GM12801 (cell line): Measurements from ENCODE around the gene CREG2.

ENCODE experiments used
- CTCF ChIP-seq: IDR thresholded peaks from one replicate; pipeline ENCODE4 v1.5.1; 2011; ENCODE audit warnings: control low read depth; ENCODE audit not compliant: insufficient read length; ENCODE audit errors: extremely low read depth

Gene CREG2

DNA sequence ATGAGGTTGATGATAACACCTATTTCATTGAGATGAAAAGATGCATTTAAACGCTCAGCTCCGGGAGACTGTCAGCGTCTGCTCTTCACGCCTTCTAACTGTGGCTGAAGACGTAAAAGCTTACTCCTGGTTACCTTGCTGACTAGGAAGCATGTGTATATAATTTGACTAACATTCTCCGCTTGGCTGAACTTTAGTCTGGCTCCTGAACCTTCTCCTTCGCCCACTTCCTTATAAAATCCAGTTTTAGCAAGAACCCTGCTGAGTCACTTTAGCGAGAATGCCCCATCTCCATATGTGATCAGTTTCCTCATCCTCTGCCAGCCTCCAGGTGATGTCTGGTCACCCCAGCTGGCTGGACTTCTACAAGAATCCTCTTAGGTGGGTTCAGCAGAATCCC is 12.7 kb upstream of the CREG2 start:
- TF ChIP-seq CTCF = no peak

- TF ChIP-seq CTCF = no peak
Measured at GRCh38 chr2:101399021-101399799, 11.9 kb upstream of the CREG2 start.

- TF ChIP-seq CTCF = no peak
Measured at GRCh38 chr2:101398116-101398821, 11.0 kb upstream of the CREG2 start.

DNA sequence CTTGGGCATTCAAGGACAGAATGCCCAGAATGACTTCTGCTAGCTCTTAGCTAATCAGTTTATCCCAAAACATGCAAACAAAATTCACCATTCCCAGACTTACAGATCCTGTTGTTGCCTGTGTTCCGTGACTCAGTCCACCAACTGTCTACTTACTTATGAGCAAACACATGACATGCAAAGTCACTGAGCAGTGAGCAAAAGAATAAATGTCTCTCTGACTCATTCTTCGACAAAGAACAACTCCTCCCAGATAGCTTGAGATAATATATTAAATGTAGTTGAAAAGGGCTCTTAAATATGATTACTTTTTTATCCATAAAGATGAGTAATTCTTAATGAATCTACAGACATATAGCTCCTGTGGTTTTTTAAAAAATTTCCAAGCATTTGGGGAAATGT is 9.0 kb upstream of the CREG2 start:
- TF ChIP-seq CTCF = no peak

GRCh38 chr2:101395545-101396315 is 8.4 kb upstream of the CREG2 start:
- no peak for TF ChIP-seq CTCF

GRCh38 chr2:101388232-101388631 is 929 bp upstream of the CREG2 start:
- TF ChIP-seq CTCF = no peak

- no peak for TF ChIP-seq CTCF
Measured at GRCh38 chr2:101386599-101387150, 628 bp downstream of the CREG2 start.
